HG03575 (cell line): Measurements from ENCODE around the gene DSCAM.
"Not testable (repeated sequence)": the region's sequence is repeated elsewhere in the genome, so short reads cannot be mapped to it uniquely, and the experiment has no call there.

Source experiments
- ATAC-seq: cut with Tn5 transposase; IDR thresholded peaks from one replicate; pipeline ENCODE4 v1.9.1; 2021; ENCODE audit not compliant: unreplicated experiment, insufficient number of reproducible peaks, low FRiP score; ENCODE audit errors: extremely low read depth

The DSCAM gene, protein sequence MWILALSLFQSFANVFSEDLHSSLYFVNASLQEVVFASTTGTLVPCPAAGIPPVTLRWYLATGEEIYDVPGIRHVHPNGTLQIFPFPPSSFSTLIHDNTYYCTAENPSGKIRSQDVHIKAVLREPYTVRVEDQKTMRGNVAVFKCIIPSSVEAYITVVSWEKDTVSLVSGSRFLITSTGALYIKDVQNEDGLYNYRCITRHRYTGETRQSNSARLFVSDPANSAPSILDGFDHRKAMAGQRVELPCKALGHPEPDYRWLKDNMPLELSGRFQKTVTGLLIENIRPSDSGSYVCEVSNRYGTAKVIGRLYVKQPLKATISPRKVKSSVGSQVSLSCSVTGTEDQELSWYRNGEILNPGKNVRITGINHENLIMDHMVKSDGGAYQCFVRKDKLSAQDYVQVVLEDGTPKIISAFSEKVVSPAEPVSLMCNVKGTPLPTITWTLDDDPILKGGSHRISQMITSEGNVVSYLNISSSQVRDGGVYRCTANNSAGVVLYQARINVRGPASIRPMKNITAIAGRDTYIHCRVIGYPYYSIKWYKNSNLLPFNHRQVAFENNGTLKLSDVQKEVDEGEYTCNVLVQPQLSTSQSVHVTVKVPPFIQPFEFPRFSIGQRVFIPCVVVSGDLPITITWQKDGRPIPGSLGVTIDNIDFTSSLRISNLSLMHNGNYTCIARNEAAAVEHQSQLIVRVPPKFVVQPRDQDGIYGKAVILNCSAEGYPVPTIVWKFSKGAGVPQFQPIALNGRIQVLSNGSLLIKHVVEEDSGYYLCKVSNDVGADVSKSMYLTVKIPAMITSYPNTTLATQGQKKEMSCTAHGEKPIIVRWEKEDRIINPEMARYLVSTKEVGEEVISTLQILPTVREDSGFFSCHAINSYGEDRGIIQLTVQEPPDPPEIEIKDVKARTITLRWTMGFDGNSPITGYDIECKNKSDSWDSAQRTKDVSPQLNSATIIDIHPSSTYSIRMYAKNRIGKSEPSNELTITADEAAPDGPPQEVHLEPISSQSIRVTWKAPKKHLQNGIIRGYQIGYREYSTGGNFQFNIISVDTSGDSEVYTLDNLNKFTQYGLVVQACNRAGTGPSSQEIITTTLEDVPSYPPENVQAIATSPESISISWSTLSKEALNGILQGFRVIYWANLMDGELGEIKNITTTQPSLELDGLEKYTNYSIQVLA (N-terminal part only)

DNA sequence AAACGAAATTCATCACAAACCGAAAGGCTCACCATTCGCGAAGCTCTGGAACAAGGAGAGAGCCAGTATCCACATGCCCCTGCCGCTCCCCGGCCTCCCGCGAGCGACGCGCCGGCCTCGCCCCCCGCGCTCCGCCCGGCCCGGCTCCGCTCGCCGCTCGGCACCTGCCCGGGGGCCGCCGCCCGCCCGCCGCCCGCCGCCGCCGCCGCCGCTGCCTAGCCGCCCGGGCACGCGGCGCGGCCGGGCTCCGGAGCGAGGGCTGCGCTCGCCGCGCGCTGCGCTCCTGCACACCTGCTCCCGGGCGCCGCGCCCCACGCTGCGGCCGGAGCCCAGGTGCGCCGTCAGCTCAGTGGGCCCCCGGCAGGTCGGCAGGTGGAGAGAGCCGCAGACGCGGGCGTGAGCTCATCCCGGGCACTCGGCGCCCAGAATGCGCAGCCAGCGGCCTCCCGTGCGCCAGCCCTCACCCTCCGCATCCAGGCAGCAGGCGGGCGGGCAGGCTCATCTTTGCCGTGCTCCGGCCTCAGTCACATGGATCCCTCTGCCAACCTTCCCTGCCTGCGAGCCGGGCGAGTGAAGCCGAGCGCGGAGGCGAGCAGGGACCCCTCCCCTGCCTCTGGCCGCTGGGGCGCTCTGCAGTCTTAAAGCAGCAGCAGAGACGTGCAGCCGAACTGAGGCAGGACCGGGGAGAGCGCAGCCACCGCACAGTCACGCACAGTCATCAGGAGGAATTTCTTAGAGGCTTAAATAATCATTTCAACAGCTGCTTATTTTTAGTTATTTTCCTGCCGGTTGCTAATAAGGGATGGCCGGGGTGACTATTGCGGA is at the start of gene DSCAM:
Gene DSCAM, minus strand, starts transcription at position 572 of the 825 bp plus-strand sequence. Its CDS starts 497 bp downstream, at position 75.
- no peak for ATAC-seq

DNA sequence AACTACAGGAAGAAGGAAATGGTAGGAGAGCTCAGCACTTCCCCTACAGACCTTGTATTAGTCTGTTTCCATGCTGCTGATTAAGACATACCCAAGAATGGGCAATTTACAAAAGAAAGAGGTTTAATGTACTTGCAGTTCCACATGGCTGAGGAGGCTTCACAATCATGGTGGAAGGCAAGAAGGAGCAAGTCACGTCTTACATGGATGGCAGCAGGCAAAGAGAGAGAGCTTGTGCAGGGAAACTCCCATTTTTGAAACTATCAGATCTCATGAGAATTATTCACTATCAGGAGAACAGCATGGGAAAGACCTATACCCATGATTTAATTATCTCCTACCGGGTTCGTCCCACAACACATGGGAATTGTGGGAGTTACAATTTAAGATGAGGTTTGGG is 48.7 kb upstream of the DSCAM start:
- ATAC-seq, result not testable (repeated sequence)

DNA sequence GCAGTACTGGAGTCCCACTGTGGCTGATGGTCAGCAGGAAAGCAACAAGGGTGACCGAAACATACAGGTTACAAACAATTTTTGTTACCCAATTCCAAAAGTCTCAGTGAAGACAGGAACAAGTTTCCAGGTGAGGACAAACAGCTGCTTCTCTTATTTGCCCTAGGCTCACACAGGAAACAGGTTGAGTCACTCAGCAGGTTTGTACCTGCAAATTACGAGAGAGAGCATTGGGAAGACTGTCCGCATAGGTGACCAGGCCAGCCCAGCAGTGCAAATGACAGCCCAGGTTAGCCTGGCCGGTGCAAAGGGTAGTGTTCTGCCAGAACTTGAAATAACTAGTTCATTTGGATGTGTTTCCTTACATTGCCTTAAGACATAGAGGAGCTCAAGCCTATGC is 40.0 kb upstream of the DSCAM start:
- ATAC-seq, result no peak

DNA sequence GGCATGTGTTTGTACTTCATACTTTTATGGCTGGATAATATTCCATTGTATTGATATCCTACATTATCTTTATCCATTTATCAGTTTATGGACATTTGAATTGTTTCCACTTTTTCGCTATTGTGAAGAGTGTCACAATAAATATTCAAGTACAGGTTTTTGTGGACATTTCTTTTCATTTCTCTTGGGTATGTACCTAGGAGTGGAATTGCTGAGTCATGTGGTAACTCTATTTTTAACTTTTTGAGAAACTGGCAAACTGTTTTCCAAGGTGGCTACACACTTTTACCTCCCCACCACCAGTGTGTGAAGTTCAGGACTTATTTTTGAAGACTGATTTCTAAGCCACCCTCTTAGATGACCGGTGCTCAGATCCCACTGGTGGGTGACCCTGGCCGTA is 39.0 kb upstream of the DSCAM start:
- ATAC-seq, result no peak

DNA sequence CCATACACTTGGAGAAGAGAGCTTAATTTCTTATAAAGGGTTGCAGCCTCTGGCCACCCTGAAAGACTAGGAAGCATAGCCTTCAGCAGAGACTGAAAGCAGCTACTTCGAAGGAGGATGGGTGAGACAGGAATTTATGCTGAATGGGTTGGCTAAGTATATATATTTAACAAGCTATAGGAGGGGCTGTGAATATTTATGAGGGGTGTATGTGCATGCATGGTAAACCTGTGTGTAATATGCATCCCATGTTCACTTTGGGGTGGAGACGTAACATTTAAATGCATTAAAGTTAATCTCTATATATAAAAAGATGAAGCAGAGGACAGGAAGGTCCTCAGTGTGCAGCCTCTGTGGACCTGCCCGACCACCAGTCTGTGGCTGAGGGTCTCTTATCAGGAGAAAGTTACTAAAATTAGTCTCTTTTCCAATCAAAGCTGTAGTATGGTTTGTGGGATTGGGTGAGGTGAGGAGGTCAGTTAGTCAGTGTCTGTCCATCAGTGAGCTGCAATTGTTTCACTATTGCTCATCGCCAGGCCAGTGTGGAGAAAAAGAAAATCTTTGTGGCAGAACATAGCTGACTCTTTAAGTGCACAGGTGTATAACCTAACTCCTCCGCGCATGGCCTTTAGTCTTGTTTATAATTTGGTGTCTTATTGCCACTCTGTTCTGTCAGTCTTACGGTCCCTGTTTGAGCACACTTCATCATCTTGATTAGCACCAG is 35.4 kb upstream of the DSCAM start:
- ATAC-seq, result no peak

DNA sequence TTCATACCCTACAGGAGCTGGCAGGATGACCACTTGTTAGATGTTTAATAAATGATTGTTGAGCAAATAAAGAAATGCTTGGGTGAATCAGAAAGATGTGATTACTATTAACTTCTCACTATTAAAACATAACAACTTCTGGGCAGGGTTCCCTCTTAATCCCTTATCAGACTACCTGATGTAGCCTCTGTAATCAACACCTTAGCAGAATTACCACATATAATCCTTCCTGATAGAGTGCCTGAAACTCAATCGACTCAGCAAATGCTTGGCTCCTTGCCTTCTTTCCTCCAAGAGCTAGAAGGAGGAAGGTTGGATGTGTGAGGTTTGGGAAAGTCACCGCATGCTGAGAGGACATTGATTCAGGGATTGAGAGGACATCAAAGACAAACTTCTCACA is 34.8 kb upstream of the DSCAM start:
- ATAC-seq, result no peak

DNA sequence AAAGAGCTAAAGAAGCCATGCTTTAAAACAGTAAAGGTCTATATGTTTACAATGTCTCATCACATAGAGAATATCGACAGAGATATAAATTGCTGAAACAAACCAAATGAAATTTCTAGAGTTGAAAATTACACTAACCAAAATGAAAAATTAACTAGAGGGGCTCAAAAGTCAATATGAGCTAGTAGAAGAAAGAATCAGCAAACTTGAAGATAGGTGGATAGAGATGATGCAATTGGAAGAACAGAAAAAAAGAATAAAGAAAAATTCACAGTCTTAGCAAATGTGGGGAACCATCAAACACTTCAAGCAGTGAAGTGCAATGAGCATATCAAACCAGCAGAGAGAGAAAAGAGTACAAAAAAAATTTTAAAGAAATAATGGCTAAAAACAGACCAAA is 24.1 kb upstream of the DSCAM start:
- ATAC-seq, result no peak

DNA sequence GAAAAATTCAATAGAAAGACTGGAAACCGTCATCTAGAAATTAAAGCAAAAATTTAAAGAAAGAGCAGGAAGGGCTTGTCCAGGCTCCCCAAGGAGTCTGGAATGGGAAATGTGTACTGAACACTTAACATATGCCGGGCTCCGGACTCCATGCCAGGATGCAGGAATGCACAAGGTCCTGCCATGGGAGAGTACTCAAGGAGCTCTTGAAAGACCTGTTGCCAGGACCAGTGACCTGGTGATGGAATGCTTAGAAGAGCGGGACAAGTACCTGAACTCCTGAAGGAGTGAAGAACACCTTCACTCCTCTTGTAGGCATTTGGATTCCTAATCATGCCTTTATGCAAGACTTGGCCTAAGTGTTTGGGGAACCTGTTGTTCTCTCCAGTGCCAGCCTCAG is 16.9 kb upstream of the DSCAM start:
- ATAC-seq, result no peak

DNA sequence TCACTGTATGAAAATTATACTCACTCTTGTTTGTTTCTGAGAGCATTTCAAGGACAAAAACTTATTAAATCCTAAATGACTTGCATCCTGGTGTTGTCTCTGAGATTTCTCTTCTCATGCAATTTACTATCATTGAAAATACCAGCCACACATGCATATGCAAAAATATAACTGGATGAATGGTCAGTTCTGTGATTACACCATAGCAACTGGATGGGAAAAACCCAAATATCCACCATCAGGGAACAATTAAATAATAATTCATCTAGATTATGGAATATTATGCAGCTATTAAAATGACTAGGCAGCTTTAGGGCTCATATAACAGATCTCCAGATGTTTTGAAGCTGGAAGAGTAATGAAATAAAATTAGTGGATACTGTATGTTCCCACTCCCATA is 11.6 kb upstream of the DSCAM start:
- no peak for ATAC-seq

DNA sequence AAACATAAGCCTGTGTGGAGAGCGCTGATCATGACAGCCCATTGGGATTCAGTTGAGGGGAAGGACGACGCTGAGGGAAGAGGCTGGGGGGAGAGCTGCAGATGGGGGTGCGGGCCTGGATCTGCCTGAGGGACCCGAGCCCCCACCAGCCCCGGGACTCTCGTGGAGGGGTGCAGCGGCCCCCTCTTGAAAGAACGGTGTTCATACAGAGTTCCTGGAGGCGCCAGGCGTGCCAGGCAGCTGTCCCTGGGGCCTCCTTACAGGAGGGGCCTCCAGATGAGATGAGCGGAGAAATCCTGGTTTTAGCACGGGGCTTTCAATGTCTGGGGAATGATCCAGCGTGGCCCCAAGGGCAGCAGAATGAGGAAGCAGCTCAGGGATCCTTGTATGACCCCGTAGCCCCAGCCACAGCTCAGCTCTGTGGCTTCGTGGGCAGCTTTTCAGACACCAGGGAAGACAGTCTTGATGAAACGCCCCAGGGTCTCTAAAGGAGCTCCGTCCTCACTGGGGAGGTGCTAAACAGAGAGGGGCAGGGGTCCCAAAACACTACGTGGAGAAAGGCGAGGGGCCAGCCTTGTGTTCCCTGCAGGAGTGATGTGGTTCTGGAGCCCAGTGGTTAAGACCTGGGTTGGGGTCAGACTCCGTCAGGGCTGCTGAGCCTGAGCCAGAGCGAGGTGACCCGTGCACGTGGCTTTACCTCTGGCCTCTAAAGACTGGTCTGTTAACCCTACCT is 7.2 kb upstream of the DSCAM start:
- no peak for ATAC-seq

DNA sequence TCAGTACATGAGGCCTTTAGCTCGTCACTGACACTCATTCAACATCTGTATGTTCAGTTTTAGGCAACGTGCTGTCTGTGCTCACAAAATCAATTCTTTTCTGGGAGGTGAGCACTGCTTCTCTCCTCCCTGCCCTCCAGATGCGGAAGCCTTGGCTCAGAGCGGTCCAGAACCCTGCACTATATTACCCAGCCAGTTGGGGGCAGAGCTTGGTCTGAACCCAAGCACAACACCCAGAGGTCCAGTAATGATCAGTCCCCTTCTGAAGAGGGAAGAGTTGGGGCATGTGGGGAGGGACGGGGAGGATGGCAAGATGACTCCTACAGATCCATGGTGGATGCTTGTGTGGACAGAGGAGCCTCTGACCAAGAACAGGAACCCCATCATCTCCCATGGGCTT is 5.6 kb upstream of the DSCAM start:
- ATAC-seq, result no peak

DNA sequence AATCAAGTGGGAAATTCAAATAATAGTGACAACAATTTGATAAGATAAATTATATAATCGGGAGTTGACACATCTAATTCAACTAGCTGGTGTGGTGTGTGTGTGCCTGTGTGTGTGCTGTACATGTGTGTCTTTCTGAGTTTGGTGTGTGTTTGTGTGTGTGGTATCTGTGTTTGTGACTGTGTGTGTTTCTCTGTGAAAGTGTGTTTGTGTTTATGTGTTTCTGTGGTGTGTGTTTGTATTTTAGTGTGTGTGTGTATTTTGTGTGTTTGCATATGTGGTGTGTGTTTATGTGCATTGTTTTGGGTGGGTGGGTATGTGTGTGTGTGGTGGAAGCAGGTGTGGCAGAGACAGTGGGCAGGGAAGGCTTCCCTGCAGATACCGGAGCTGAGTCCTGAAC is 4.8 kb upstream of the DSCAM start:
- ATAC-seq, result no peak

DNA sequence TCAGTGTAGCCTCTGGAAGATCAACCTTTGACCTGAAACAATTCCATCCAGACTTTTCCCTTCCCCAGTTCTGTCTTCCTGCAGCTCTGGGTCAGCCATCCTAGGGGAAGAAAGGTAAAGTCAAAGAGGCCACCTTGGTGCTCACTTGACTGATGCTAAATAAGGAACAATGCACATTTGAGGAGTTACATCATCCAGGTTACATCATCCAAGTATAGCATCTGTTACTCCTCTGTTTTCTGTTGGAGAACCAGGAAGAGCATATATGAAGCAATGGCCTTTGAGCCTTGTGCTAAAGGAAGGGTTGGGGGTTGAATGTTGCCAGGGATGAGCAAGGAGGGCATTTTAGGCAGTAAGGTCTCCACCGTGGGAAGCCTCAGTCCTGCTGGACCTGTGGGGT is 3.1 kb upstream of the DSCAM start:
- no peak for ATAC-seq

DNA sequence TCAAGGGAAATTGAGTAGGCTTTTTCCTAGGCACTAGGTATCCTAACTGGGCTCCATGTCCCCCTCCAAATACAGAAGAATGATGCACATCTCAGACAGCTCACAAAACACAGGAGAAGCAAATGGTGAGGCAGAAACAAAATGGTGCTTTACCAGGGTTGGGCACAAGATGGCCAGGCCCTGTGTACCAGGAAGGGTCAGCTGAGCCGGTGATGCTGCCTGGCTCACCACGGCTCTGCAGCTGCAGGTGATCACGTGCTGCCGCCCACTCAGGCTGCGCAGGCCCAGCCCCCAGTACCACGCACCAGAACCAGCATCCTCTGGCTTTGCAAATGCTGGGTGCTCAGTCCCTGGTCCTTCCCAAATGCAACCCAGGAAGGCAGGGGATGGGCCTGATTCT is 993 bp upstream of the DSCAM start:
- ATAC-seq, result no peak

DNA sequence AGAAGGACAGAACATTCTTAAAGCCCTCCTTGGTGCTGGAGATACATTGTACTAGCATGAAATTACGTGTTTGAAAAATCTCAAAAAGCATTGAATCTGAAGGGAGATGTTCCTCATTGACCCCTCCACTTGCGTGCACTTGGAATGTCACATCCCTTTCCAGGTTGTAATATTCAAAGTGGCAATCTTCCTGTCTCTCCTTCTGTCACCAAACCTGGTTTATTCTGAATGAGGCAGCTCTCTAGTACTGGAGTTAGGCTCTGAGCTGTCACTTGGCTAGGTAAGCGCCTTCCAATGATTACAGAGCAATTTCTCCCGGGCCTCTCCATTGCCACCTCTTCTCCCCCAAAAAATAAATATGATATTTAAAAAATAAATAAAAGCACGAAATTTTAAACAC is 855 bp downstream of the DSCAM start:
- no peak for ATAC-seq

DNA sequence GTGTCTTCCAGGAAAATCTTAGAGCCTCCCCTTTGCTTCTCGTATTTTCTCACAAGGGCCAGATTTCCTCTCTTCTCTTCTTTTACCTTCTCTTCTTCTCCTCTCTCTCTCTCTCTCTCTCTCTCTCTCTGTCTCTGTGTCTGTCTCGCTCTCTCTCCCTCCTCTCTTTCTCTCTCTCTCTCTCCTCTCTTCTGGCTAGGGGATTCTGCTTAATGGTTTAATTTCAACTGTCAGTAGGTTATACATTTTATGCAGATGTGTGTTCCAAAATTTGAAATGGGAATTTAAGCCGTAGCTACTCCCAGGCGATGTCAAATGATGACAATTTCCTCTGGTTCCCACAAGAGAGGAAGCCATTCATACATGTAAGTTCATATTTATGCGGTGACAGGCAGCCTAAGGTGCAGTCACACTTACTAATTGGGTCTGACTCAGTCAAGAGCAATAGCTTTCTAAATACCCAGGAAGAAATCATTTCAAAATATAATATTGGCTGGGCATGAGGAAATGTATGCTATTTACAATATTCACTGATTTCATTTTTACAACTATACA is 1.4 kb downstream of the DSCAM start:
- ATAC-seq, result no peak

DNA sequence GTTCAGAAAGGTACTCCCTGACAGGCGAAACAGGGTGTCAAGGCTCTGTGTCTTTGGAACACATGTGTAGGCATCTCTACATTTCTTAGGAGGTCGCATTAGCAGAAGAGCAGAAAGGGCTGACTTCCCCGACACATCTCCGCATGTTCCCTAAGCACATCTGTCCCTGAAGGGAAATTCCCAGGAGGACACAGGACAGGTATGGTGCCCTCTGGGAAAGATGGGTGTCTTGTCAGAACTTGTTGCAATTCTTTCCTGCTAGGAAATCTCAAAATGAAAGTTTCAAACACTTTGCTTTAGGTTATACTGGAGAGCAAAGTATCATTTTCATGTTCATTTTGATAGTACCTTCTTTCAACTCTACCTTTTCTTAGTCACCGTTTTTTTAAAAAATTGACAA is 2.0 kb downstream of the DSCAM start:
- no peak for ATAC-seq
